Nephron (organoid): ENCODE data around the gene TMEM256.

Experiments
- H3K27ac Mint-ChIP-seq, 3 experiments: 2 replicates each; pipeline ENCODE4 v1.8.0; 2020; ENCODE audit warnings: mixed read lengths in 3 of 3, mild to moderate bottlenecking in 2 of 3, moderate library complexity in 1 of 3
- H3K27me3 Mint-ChIP-seq: 2 replicates; pipeline ENCODE4 v1.8.0; 2021; ENCODE audit warnings: low read depth, mild to moderate bottlenecking, moderate library complexity, mixed read lengths
- H3K36me3 Mint-ChIP-seq: 2 replicates; pipeline ENCODE4 v1.8.0; 2020; ENCODE audit warnings: low read depth, mixed read lengths
- H3K4me1 Mint-ChIP-seq: 2 replicates; pipeline ENCODE4 v1.8.0; 2020; ENCODE audit warnings: mixed read lengths
- H3K4me3 Mint-ChIP-seq, 3 experiments: 2 replicates each; pipeline ENCODE4 v1.8.0; 2020; ENCODE audit warnings: mild to moderate bottlenecking in 3 of 3, mixed read lengths in 3 of 3, moderate library complexity in 2 of 3
- H3K9me3 Mint-ChIP-seq: 2 replicates; pipeline ENCODE4 v1.8.0; 2020; ENCODE audit warnings: mixed read lengths
- TF ChIP-seq, protein P1 (sequence below), 3 experiments: fragments of 200-600 bp; sonication (generic); IDR thresholded peaks; one replicate each; pipeline ENCODE4 v1.5.0; 2021; ENCODE audit warnings: antibody characterized with exemption in 3 of 3; ENCODE audit not compliant: unreplicated experiment in 3 of 3

Gene TMEM256

DNA sequence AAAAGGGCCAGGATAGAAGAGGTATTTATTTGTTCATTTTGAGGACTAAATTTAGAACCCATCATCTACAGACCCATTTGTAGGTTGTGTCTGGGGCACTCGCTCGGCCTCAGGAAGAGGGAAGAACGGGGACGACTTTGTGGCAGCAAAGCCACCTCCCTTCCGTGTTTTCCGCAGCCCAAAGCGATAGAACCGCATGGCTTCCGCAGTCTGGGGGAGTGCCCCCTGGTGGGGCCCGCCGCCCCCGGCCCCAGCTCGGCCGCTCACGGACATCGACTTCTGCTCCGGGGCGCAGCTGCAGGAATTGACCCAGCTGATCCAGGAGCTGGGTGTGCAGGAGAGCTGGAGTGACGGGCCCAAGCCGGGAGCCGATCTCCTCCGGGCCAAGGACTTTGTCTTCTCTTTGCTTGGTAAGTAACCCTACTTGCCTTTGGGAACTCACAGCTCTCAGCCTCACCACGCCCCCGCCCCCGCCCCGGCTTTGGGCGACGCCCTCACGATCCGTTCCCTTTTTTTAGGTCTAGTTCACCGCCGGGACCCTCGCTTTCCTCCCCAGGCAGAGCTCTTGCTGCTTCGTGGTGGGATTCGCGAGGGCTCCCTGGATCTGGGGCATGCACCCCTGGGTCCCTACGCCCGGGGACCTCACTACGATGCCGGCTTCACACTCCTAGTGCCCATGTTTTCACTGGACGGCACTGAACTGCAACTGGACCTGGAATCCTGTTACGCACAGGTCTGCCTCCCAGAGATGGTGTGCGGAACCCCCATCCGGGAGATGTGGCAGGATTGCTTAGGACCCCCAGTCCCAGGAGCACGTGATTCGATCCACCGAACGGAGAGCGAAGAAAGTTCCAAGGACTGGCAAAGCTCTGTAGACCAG lies 32.0 kb upstream of the TMEM256 start:
- Mint-ChIP-seq H3K4me3 (peak overlapping the region; percentile 87 to 92 (median 91)), H3K9me3 (no peaks in the 10 kb centered on the region), H3K27me3 (peaks cover 22% of the 10 kb centered on the region), H3K27ac (peak overlapping the region; percentile 78 to 91 (median 88)), H3K36me3 (no peaks in the 10 kb centered on the region), H3K4me1 (peaks cover 33% of the 10 kb centered on the region)
- TF ChIP-seq, protein P1, sequence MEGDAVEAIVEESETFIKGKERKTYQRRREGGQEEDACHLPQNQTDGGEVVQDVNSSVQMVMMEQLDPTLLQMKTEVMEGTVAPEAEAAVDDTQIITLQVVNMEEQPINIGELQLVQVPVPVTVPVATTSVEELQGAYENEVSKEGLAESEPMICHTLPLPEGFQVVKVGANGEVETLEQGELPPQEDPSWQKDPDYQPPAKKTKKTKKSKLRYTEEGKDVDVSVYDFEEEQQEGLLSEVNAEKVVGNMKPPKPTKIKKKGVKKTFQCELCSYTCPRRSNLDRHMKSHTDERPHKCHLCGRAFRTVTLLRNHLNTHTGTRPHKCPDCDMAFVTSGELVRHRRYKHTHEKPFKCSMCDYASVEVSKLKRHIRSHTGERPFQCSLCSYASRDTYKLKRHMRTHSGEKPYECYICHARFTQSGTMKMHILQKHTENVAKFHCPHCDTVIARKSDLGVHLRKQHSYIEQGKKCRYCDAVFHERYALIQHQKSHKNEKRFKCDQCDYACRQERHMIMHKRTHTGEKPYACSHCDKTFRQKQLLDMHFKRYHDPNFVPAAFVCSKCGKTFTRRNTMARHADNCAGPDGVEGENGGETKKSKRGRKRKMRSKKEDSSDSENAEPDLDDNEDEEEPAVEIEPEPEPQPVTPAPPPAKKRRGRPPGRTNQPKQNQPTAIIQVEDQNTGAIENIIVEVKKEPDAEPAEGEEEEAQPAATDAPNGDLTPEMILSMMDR (IDR thresholded peaks at IDR 0.05; ENCODE audit: unreplicated experiment in 3 of 3) = peak in 1 of 3 experiments; percentile 12

DNA sequence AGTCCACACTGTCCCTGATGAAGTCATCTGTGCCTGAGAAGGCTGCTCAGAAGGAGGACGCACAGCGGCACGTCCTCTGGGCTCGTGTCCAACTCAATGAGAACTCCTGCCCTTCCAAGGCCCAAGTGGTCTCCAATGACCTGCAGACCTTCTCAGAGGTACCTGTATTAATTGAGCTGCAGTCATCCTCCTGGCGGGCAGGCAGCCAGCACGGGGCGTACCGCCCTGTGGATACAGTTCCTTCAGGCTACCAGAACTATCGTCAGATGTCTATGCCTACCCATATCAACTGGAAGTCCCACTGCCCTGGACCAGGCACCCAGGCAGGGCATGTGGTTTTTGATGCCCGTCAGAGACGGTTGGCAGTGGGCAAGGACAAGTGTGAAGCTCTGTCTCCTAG lies 28.4 kb upstream of the TMEM256 start:
- H3K4me3 Mint-ChIP-seq = no peak overlapping the region
- no peaks in the 10 kb centered on the region for H3K9me3 Mint-ChIP-seq
- H3K27me3 Mint-ChIP-seq = peaks cover 22% of the 10 kb centered on the region
- H3K4me1 Mint-ChIP-seq = peaks cover 8% of the 10 kb centered on the region
- H3K36me3 Mint-ChIP-seq = no peaks in the 10 kb centered on the region
- no peak overlapping the region for H3K27ac Mint-ChIP-seq
- TF ChIP-seq, protein P1 (IDR thresholded peaks at IDR 0.05; ENCODE audit: unreplicated experiment in 3 of 3) = no peak

DNA sequence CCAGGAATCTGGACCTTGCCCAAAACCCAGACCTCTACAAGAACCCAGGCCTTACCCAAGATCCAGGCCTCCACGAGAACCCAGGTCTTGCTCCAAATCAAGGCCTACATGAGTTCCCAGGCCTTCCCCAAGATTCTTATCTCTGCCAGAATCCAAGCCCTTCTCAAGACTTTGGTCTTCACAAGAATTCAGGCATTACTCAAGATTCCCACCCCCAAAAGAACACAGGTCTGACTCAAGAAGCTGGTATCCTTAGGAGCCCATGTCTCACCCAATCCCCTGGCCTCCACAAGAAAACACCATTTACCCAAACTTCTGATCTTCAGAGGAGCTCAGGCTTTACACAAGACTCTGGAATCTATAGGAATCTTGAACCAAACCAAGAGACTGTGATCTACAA lies 27.3 kb upstream of the TMEM256 start:
- TF ChIP-seq, protein P1 (IDR thresholded peaks at IDR 0.05; ENCODE audit: unreplicated experiment in 3 of 3) = no peak
- Mint-ChIP-seq H3K27ac (no peak overlapping the region), H3K9me3 (no peaks in the 10 kb centered on the region), H3K27me3 (peaks cover 15% of the 10 kb centered on the region), H3K4me3 (no peak overlapping the region), H3K4me1 (peaks cover 8% of the 10 kb centered on the region), H3K36me3 (no peaks in the 10 kb centered on the region)

DNA sequence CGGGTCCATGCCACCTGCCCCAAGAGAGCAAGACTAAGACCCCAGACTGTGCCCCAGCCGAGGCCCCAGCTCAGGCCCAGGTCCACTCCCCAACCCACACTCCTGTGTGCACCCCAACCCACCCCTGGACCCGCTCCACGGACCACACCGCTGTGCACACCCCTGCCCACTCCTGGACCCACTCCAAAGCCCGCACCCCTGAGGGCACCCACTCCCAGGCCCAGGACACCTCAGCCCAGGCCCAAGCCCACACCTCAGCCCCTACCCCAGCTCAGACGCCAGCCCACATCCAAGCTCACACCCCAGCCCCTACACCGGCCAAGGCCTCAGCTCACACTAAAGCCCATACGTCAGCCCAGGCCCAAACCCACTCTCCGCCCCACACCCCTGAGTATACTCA lies 25.8 kb upstream of the TMEM256 start:
- H3K4me3 Mint-ChIP-seq = no peak overlapping the region
- no peaks in the 10 kb centered on the region for H3K36me3 Mint-ChIP-seq
- H3K27me3 Mint-ChIP-seq = peaks cover 5% of the 10 kb centered on the region

DNA sequence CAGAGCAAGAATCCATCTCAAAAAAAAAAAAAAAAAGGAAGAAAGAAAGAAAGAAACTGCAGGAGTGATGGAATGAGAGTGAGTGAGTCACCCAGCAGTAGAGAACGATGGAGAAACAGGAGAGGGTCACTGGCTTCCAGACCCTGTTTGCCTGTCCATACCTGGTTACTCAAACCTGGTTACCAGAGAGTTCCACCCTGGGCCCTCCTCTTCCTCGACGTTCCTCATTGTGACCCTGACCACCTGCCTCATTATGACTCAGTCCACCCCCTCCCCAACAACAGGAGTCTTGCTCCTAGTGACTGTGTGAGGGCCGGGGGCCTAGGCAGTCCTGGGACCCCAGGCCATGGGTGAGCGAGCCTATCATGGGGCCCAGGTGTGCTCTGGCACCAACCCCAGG lies 24.7 kb upstream of the TMEM256 start, which contains the start of gene SPEM3:
Gene SPEM3 (plus strand): TSS at position 301 of the 400 bp plus-strand sequence. CDS start 46 bp downstream, at position 347.
- H3K4me3 Mint-ChIP-seq = no peak within 1 kb of the TSS
- H3K27ac Mint-ChIP-seq = no peak within 1 kb of the TSS
- TF ChIP-seq, protein P1 (IDR thresholded peaks at IDR 0.05; ENCODE audit: unreplicated experiment in 3 of 3) = no peak
- peaks cover 4% of the 10 kb centered on the region for H3K4me1 Mint-ChIP-seq
- peaks cover 9% of the 10 kb centered on the region for H3K27me3 Mint-ChIP-seq
- H3K9me3 Mint-ChIP-seq = no peaks in the 10 kb centered on the region
- H3K36me3 Mint-ChIP-seq = no peaks in the 10 kb centered on the region

More for the DNA sequence above, 25.8 kb upstream of the TMEM256 start:
- H3K4me1 Mint-ChIP-seq = no peaks in the 10 kb centered on the region
- TF ChIP-seq, protein P1 (IDR thresholded peaks at IDR 0.05; ENCODE audit: unreplicated experiment in 3 of 3) = no peak
- no peak overlapping the region for H3K27ac Mint-ChIP-seq
- H3K9me3 Mint-ChIP-seq = no peaks in the 10 kb centered on the region
